OCI-M2 (cell line): ENCODE data around the gene PCDHB6.
"Not testable (repeated sequence)": the region's sequence is repeated elsewhere in the genome, so short reads cannot be mapped to it uniquely, and the experiment has no call there.

Experiments
- DNase-seq: peaks from one replicate; lab custom pipeline; 2025; ENCODE audit not compliant: unreplicated experiment; lab: John Stamatoyannopoulos, UW

PCDHB6 gene

GRCh38 chr5:141201646-141202045, 51.8 kb downstream of the PCDHB6 start:
- not testable (repeated sequence) for DNase-seq
